Activated CD8-positive, alpha-beta memory T cell treated with anti-CD3 and anti-CD28 coated beads, Interleukin-2, amount 50 U/mL, for 24 hours (primary cell): ENCODE results near the gene PALLD.

ENCODE experiments used
- DNase-seq: peaks from one replicate; pipeline ENCODE4 v3.0.0-alpha.2; 2020; ENCODE audit errors: extremely low read depth

PALLD gene

DNA sequence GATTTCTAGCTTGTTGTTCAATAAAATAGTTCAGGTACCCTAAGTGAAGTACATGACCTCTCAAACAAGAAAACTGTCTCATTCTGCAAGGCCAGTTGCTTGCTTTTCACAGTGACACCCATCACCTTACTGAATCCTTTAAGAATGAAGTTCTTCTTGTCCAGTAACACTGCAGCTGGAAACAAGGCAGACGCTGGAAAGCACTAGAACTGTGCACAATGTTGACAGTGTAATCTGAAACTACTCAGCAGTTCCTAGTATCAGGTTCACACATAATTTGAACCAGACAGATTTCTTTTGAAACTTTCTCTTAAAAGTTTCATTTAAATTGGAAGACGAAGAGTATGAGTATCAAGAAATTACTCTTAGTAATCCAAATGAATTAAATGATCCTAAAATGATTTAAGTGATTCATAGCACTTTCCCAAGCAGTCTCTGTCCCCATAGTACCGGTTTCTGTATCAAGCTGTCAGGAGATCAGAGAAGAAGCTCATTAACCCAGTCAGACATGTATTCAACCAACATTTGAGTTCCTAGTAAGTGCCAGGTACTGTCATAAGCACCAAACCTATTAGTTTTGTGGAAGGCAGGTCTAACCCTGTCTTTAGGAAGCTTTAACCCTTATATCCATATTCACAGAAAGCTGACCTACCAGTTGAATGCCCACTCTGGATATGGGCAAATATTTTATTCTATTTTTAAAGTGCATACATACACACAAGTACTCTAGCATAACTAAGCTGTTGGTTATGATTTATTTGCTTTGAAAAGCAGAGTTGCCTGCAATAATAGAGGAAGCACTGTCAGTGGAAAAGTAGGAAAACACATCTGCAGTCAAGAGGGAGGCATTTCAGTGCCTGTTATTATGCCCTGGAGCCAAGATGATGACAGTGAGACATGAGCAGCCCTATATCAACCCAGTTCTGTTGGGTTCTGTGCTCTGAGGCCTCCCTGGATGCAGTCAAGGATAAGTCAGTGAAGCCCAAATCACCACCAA is 63.6 kb downstream of the PALLD start:
- DNase-seq = no peak

DNA sequence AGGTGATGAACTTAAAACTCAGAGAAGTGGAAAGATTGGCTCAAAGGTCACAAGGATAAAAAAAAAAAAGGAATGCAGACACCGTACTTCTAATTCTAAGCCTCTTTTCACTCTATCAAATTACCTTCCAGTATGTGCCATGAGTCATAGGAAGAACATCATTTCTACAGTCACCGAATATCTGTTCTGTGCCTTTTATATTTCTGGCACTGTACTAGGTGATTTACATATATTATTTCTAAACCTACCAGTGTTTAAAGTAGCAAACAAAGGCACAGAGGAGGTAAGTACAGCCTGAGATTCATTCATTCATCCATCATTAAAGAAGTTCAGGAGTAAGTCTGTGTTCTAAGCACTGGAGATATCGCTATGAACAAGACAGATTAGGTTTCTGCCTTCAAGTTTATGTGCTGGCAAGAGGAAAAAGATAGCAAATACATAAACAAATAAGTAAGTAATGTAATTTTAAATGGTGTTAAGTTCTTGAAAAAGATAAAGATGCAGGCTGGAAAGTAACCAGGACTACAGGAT is 65.3 kb downstream of the PALLD start:
- no peak for DNase-seq

DNA sequence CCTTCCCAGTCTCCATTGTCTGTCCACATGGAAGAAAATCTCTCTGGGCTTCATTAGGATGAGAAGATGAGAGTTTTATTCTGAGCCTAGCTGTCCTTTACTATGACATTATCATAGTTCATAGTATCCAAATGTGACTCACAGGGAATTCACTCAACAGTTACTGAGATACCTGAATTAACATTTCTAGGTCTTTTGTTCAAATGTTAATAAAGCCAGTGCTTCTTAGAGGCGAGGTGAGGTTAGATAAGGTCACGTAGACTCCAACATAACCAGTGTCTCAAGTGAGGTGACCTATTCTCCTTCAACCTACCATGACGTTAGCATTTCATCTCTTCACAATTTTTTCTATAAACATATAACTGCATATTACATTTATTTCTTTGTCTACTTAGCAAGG is 67.2 kb downstream of the PALLD start:
- DNase-seq = no peak

DNA sequence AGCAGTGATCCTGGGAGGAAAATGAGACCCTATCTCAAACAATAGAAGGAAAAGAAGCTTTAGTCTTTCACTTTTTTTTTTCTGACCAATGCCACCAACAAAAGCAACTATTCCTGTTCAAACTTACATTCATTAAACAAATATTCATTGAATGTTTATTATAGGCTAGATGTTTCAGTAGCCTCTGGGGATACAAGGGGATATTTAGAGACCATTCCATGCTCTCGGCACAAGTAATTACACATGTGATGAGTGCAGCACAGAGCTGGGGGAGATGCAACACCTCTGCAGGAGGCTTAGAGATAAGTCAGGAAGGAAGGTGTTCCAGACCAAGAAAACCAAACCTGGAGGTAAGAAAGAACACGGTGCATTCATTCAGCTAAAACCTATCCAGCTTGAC is 68.3 kb downstream of the PALLD start:
- no peak for DNase-seq

DNA sequence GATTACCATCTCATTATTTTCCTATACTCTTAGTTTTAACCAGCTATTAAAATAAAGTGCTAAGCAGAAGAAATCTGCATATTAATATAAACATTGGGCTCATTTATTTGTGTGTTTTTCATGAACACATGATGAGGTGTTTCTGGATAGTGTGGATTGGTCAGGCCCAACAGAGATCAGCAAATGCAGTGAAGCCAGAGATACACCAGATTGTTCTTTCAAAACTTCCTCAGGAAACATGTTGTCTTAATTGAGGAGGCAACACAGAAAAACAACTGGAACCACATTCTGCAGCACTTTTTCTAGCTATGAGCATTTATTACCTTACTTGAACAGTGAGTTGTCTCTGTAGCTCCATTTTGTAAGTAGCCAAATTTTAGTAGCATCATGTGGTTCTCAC is 69.9 kb downstream of the PALLD start:
- DNase-seq = no peak

DNA sequence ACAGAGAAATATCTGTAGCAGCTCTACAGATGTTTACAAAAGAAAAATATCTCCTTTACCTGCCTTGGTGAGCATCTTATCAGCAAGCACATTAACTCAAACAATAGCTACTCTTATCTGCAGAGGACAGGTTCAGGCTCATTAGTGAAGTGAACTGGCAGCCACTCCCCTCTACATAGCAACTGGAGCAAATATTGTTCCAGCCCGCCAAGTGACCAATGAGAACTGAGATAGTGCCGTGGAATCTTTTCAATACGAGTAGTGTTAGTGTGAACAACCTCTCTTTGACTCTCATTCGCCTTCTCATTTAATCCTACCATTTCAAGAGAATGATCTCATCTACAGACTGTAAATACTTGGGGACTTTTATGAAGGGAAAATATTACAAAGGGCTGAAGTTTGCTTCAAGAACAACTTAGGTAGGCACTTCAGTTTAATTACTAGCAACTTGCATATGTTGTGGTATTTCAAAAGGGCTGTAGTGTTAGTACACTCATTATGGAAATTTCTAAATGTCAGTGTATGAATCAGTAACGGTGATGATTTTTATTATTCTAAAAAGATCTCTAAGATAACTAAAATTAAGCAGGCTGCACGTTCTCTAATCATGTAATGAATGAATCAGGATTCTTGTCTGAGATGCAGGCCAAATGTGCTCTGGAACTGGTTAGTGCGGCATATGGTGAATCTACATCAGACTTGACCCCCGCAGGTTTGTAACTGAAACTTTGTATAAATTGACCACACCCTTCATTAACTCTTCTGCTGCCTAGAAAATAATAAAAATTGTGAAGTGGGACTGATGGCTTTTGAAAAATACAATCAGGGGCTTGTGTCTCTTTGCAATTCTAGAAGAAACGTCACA is 72.4 kb downstream of the PALLD start:
- DNase-seq = no peak

DNA sequence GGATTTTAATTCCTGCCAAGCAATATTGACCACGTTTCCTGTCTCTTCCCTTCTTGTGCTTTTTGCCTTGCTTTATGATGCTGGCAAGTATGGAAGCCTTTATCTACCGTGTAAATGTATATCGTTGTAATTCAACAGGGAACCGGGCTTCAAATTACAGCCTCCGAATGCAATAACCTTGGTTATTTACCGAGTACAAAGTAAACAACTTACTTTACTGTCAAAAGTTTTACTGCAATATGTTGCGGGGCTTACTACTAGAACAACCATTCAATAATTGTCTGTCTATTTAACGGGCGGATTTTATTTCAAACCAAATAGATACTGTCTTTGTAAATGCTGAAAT is 73.1 kb downstream of the PALLD start:
- DNase-seq = no peak

DNA sequence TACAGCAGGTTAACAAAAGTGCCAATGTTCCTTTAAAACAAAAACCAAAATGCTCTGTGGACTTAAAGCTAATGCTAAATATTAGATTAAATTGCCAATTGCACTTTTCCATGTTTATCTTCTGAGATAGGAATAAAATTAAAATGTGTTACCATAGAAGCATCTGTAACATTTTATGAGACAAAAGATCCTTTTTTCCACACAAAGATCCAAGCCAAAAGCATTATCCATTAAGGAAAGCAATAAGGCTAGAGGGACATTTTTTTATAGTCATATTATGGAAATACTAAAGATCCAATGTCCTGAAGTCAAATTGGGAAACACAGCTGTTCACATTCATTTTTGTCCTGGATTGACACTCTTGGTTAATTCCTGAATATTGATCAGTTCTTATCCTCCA is 73.6 kb downstream of the PALLD start:
- no peak for DNase-seq

DNA sequence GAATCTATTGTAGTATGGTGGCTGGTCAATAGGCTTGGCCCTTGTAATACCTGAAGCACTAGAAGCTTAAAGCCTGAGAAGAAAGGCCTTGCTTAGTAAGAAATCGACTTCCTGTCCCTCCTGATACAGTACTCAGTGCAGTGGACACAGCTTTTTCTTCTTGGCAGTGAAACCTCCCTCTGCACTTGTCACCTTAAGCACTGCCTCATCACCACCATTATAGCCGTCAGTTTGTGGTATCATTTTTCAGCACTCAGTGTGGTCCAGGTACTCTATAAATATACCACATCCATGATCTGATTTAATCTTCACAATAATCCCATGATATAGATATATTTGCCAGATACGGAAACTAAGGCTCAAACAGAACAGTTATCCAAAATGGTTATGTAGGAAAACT is 75.2 kb downstream of the PALLD start:
- DNase-seq = no peak

DNA sequence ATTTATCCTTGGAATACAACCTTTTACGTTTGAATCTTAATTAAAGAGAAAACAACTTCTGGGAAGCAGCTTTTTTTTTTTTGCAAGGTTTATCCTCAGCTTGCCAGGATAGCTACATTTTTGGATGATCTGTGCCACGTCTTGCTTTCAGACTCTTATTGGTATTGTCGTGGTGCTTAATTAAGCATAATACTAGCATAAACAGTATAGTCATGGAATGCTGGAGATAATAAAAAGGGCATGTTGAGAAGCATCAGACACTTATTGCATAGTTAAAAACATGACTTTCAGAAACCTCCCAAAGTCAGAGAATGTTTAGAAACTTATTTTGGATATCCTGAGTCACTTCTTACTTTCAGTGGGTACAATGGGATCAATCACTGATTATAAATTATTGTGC is 77.0 kb downstream of the PALLD start:
- no peak for DNase-seq

DNA sequence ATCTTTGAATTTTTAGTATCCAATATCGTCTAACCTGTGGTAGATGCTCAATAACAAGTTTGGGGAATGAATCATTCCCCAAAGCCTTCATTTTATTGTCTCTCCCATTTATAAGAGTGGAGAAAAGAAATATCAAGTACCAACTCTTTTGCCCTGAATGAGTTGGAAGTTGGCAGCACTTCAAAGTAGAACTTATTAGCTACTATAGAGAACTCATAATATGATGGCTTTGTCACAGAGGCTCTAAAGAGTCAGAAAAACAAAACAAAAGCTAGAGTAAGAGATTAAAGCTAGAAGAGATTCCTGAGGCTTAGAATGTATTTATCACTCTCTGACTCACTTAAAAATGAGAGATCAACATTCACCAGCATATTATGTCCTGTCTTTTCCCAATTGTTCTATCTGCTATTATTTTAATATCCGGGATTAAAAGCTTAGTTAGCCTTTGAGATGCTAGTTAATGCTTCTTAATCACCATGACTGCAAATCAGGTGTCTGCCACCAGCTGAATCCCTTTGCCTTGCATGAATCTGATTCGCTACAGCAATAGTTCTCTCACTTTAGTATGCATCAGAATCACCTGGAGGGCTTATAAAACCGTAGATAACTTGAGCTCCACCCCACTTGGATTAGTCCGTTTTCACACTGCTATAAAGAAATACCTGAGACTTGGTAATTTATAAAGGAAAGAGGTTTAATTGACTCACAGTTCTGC is 77.9 kb downstream of the PALLD start:
- no peak for DNase-seq

DNA sequence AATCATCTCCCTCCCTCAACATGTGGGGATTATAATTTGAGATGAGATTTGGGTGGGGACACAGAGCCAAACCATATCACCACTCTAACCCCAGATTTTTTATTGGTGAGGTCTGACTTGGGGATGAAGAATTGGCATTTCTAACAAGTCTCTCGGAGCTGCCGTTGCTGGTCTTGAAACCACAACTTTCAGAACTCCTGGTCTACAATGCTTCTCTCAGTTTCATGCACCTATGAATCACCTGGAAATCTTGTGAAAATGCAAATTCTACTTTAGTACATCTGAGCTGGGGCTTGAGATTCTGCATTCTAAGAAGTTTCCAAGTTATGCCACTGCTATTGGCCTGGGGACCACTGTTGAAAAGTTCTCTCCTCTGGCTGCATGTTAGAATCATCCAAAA is 78.6 kb downstream of the PALLD start:
- DNase-seq = no peak

DNA sequence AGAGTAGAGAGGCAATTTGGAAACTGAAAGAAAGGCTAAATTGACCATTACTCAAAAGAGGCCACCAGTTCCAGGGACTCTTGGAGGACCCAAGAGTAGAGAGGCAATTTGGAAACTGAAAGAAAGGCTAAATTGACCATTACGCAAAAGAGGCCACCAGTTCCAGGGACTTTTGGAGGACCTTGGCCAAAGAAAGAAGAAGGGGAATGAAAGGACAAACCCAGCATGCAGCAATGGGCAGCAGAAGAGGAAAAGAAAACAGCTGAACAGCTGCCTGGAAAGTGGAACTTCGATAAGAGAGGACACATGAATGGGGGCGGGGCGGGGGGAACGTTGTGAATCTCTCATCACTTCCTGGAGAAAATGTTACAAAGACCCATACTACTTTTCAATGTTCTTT is 80.8 kb downstream of the PALLD start:
- DNase-seq = no peak

DNA sequence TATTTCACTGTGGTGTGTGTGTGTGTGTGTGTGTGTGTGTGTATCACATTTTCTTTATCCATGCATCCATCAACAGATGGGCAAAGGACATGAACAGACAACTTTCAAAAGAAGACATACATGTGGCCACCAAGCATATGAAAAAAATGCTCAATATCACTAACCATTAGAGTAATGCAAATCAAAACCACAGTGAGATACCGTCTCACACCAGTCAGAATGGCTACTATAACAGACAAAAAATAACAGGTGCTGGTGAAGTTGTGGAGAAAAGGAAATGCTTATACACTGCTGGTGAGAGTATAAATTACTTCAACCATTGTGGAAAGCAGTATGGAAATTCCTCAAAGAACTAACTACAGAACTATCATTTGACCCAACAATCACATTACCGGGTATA is 83.4 kb downstream of the PALLD start:
- DNase-seq = no peak

DNA sequence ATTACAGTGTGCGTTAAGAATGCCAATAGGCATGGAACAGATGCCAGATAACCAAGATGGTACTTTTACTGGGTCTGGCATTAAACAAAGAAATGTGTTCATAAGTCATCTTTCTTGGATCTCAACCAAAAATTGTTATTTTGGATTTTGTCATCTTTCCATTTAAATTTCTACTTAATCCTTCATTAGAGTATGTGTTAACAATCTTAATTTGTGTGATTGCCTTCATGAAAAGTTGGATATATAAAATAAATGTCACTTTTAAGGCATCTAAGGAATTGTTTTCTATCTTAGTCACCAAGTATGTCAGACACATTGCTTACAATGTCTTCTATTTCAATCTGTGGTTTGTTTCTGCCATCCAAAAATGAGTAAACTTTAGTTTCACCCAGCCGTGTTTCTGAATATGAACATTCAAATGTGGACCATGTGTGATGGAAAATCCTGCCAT is 87.5 kb downstream of the PALLD start:
- no peak for DNase-seq

DNA sequence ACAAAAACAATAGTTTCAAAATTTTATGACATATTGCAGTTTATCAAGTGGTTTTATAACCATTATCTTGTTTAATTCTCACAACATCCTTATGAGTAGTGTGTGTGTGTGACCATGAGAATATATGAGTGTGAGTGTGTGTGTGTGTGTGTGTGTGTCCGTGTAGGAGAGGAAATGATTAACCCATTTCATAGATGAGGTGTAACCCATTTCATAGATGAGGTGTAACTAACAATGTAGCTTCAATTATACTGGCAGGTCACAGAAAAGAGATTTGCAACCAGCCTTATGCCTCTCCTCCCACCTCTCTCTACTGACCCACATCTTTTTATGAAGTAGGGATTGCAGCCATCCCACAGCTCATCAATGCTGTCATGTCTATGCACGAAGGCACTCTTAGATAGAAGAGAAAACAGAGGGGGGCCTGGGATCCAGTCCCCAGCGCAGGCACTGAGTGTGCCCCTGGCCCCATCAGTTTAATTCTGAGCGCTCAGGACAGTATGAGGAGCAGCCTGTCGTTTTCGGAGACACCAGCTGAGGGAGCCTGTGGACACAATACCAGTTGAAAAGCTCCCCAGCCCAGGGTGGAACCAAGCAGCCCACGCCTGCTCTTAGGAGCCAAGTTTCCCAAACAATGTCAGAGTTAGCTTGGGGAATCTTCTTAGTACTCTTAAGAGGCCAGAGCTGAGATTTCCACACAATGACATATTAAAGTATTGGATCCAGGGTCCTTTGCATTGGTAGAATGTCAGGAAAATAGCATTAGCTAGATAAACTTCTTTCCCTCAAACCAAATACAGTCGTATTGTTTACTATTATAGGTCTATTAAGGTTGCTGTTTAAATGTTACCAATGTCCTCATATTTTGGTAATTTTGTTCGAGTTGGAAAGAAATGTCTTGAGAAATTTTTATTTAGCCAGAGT is 88.6 kb downstream of the PALLD start:
- DNase-seq = no peak

DNA sequence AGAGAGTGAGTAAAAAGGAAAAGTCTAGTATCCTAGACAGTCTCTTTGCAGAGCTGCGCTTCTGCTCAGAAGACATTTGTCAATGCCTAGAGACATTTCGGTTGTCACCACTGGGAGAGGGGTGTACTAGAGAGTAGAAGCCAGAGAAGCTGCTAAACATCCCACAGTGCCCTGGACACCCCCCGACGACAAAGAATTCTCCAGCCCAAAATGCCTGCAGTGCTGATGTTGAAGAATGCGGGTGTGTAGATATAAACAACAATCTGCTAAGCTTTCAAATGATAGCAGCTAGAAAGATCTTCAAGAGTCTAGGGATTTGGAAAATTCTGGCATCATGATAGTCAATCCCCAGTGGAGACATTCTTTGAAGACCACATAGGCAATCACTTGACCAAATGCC is 90.1 kb downstream of the PALLD start:
- no peak for DNase-seq

DNA sequence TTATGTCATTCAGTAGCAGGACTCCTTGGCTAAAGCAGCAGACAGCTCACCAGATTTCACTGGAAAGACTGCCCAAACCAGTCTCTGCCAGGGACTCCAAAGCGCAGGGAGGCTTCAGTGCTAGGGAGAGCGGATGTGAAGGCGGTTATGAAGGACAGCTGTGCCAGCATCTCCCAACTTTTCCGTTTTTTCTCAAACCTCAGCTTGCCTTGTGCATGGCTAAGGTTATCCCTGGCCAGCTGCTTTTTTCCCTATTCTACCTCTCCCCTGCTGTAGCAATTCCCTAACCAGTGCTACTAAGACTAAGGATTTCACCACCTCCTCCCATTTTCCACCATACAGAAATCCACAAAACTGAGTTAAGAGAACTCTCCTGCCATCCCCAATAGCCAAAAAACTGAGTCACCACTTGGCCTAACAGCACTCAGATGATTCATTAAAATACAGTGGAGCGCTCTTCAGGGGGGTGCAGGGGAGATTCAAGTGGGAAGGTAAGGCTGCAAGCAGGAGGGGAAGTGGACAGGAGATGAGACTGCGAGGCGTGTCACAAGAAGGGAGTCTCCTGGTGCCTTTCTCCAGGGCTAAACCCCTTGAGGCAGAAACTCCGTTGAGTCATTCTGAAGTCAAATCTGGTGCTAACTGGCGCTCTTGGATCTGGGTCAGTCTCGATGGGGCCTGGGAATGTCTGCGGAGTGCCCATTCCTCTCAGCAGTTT is 90.7 kb downstream of the PALLD start:
- no peak for DNase-seq

DNA sequence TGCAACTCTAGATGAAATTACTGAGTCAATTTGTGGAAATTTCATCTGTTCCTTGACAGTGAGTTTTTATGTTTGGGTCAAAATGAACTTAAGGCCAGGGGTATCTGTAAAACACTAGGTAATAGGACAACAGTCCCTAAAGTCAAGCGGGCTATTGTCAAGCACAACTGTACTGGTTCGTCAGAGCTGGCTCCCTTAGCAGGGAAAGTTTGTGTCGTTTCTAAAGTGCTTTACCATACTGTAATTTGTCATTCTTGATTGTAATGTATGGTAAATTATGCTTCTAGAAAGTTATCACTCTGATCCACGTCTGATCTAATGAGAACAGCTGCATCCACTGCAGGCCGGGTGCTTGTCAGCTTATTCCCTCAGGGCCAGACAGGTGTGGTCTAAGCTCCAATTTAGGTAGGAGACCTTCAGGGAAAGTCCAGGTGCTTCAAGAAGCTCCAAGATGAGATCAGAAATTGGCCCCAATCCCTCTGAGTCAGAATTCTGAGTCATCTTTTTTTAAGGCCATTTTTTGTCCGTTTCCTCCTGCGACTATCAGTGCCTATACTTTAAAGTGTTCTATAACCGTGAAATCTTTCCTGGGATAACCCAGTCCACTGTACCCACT is 92.2 kb downstream of the PALLD start:
- DNase-seq = no peak

DNA sequence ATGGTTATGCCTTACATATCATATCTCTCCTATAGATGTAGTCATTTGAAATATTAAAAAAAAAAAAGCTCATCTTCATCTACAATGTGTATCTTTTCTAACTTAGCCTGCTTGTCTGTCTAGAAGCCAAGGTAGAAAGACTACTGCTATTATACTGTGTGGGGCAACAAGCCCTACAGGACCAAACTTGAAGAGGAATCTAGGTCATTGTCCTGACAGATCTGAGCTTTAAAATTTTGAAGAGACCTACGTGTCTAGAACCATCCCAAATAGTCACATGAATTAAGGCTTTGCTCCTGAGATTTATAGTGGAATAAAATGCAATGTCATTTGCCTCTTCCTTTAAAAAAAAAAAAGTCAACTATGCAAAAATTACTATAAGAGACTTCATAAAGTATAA is 95.8 kb downstream of the PALLD start:
- no peak for DNase-seq
